22Rv1 (cell line): ENCODE measurements around the gene NMT1.

Source experiments
- H3K27ac ChIP-seq: fragments of 450-650 bp; 2 replicates; pipeline ENCODE4 v1.5.1; 2017
- CTCF ChIP-seq: fragments of 450-650 bp; IDR thresholded peaks from 2 replicates; pipeline ENCODE4 v1.5.1; 2017; ENCODE audit warnings: mild to moderate bottlenecking
- ZFX ChIP-seq: fragments of 450-650 bp; IDR thresholded peaks from 2 replicates; pipeline ENCODE4 v1.6.1; 2017; ENCODE audit warnings: antibody characterized with exemption, borderline replicate concordance

The NMT1 gene

GRCh38 chr17:45029758-45030423, 31.2 kb upstream of the NMT1 start:
- H3K27ac ChIP-seq = no peak overlapping the region
- TF ChIP-seq ZFX (no peak), CTCF (no peak)

GRCh38 chr17:45030733-45031132, 30.4 kb upstream of the NMT1 start:
- no peak overlapping the region for H3K27ac ChIP-seq
- TF ChIP-seq CTCF (no peak), ZFX (no peak)

GRCh38 chr17:45031231-45032173, 29.6 kb upstream of the NMT1 start:
- TF ChIP-seq CTCF (no peak), ZFX (no peak)
- no peak overlapping the region for H3K27ac ChIP-seq

GRCh38 chr17:45032174-45032541, 29.0 kb upstream of the NMT1 start:
- TF ChIP-seq ZFX (no peak), CTCF (no peak)
- no peak overlapping the region for H3K27ac ChIP-seq

- H3K27ac ChIP-seq = no peak overlapping the region
- TF ChIP-seq ZFX = no peak
- TF ChIP-seq CTCF = no peak
Measured at GRCh38 chr17:45034599-45034998, 26.5 kb upstream of the NMT1 start.

- TF ChIP-seq CTCF (no peak), ZFX (no peak)
- no peak overlapping the region for H3K27ac ChIP-seq
Measured at GRCh38 chr17:45035848-45036247, 25.3 kb upstream of the NMT1 start.

- peak overlapping the region; percentile 38; the same call in 1 of the 2 replicates for H3K27ac ChIP-seq
- TF ChIP-seq CTCF (no peak), ZFX (no peak)
Measured at GRCh38 chr17:45036691-45037090, 24.4 kb upstream of the NMT1 start.
